ENCODE measurements around the gene FAM131B. TPM values are rescaled to one million over a fixed set of nuclear protein-coding genes. Genes with fewer than 3 reads are reported as not detected.

The FAM131B gene
- polyA plus RNA-seq, 1 donor (not counting 4 experiments of a cell fraction or from before 2014, with no cell fraction given): 0.21 TPM

- H3K27me3 ChIP-seq (ENCODE audit: control insufficient read depth, extremely low read depth, insufficient read depth, low read length): no peaks in the 10 kb centered on the region
- H3K79me2 ChIP-seq (ENCODE audit: control insufficient read depth, insufficient read depth, low read length): no peaks in the 10 kb centered on the region
- no peaks in the 10 kb centered on the region for H3K4me1 ChIP-seq (ENCODE audit: control insufficient read depth, extremely low read depth, insufficient read depth, low read length)
- no peaks in the 10 kb centered on the region for H3K9me3 ChIP-seq (ENCODE audit: control insufficient read depth, low read depth, low read length)
- H3K4me3 ChIP-seq (ENCODE audit: control insufficient read depth in 2 of 3, extremely low read depth in 1 of 3, insufficient read depth in 2 of 3, low read depth in 1 of 3, low read length in 3 of 3): no peak overlapping the region
- no peak overlapping the region for H2AFZ ChIP-seq (ENCODE audit: control insufficient read depth, low read length)
- no peak for DNase-seq (ENCODE audit: low read depth, low spot score)
- H3K27ac ChIP-seq (ENCODE audit: control insufficient read depth, insufficient read depth, low read length): no peak overlapping the region
- no peak overlapping the region for H3K4me2 ChIP-seq (ENCODE audit: control insufficient read depth, extremely low read depth, insufficient read depth, low read depth, low read length)
- H3K9ac ChIP-seq (ENCODE audit: control insufficient read depth, extremely low read depth, insufficient read depth, low read length): no peak overlapping the region
- TF ChIP-seq EZH2 (IDR thresholded peaks at IDR 0.05; ENCODE audit: low read length): no peak
- TF ChIP-seq, protein P1, sequence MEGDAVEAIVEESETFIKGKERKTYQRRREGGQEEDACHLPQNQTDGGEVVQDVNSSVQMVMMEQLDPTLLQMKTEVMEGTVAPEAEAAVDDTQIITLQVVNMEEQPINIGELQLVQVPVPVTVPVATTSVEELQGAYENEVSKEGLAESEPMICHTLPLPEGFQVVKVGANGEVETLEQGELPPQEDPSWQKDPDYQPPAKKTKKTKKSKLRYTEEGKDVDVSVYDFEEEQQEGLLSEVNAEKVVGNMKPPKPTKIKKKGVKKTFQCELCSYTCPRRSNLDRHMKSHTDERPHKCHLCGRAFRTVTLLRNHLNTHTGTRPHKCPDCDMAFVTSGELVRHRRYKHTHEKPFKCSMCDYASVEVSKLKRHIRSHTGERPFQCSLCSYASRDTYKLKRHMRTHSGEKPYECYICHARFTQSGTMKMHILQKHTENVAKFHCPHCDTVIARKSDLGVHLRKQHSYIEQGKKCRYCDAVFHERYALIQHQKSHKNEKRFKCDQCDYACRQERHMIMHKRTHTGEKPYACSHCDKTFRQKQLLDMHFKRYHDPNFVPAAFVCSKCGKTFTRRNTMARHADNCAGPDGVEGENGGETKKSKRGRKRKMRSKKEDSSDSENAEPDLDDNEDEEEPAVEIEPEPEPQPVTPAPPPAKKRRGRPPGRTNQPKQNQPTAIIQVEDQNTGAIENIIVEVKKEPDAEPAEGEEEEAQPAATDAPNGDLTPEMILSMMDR (optimal IDR thresholded peaks at IDR 0.05 in 1 of 3, IDR thresholded peaks at IDR 0.05 in 1 of 3, conservative IDR thresholded peaks at IDR 0.05 in 1 of 3; ENCODE audit: extremely low read depth in 1 of 3, insufficient read depth in 2 of 3, low read length in 3 of 3): no peak
- dilution Hi-C loops (cut with MboI; ENCODE audit: extremely low pct_ligation_motif_present, low sequenced_read_pairs): no loop called here
- H3K36me3 ChIP-seq (ENCODE audit: control insufficient read depth in 2 of 2, extremely low read depth in 1 of 2, insufficient read depth in 2 of 2, low read length in 2 of 2): peaks cover 22 to 28% of the 10 kb centered on the region in 2 experiments
- H3K9me1 ChIP-seq (ENCODE audit: control insufficient read depth, extremely low read depth, insufficient read depth, low read length): peaks cover 3% of the 10 kb centered on the region
- no peak for FAIRE-seq
- no peaks in the 10 kb centered on the region for H4K20me1 ChIP-seq (ENCODE audit: control insufficient read depth, extremely low read depth, insufficient read depth, low read length)
These were observed 35.4 kb upstream of the FAM131B start for GRCh38 chr7:143397710-143398530.

DNA sequence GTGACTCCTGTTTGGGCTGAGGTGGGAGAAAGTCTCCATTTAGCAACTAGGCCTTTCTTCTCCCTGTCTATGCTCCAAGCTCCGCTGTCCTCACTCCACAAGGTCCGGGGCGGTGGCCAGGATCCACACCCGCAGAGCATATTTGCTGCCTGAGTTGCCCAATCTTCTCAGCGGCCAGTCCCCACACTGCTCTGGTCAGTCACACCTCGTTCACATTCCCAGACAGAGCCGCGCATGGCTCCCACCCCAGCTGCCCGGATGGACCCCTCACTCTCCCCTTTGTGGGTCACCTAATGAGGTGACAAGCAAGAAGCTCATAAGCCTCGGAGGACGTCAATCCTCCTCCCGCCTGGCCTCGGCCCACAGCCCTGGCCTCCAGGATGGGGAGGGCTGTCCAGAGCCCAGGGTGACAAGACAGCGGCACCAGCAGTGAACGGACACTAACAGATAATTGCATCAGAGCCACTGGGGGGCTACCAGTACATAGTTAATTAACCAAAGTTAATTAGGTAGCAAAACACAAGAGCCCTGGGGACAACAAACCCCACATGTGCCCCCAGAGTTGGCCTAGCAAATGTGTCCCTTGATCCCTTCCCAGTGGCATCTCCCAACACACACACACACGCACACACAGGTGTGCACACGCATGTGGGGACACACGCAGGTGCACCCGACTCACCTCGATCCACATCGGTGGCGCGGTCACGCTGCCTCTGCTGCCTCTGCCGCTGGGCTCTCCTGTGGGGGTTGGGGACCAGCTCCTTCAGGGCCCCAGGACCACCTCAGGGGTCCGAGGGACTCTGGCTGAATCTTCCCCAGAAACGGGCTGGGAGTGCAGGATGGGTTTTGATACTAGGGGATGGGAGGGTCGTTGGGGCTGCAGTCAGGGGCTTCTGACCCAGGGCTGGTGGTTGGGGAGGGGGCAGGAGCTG, 34.4 kb upstream of the FAM131B start:
- no peaks in the 10 kb centered on the region for H3K4me1 ChIP-seq (ENCODE audit: control insufficient read depth, extremely low read depth, insufficient read depth, low read length)
- H3K4me2 ChIP-seq (ENCODE audit: control insufficient read depth, extremely low read depth, insufficient read depth, low read depth, low read length): no peak overlapping the region
- H3K4me3 ChIP-seq (ENCODE audit: control insufficient read depth in 2 of 3, extremely low read depth in 1 of 3, insufficient read depth in 2 of 3, low read depth in 1 of 3, low read length in 3 of 3): no peak overlapping the region
- H4K20me1 ChIP-seq (ENCODE audit: control insufficient read depth, extremely low read depth, insufficient read depth, low read length): peaks cover 2% of the 10 kb centered on the region
- FAIRE-seq (no peak), DNase-seq (ENCODE audit: low read depth, low spot score) (no peak)
- H3K9me3 ChIP-seq (ENCODE audit: control insufficient read depth, low read depth, low read length): no peaks in the 10 kb centered on the region
- H3K27me3 ChIP-seq (ENCODE audit: control insufficient read depth, extremely low read depth, insufficient read depth, low read length): no peaks in the 10 kb centered on the region
- peaks cover 25 to 30% of the 10 kb centered on the region in 2 experiments for H3K36me3 ChIP-seq (ENCODE audit: control insufficient read depth in 2 of 2, extremely low read depth in 1 of 2, insufficient read depth in 2 of 2, low read length in 2 of 2)
- H3K9me1 ChIP-seq (ENCODE audit: control insufficient read depth, extremely low read depth, insufficient read depth, low read length): peaks cover 3% of the 10 kb centered on the region
- no peak overlapping the region for H3K9ac ChIP-seq (ENCODE audit: control insufficient read depth, extremely low read depth, insufficient read depth, low read length)
- TF ChIP-seq, protein P1 (optimal IDR thresholded peaks at IDR 0.05 in 1 of 3, IDR thresholded peaks at IDR 0.05 in 1 of 3, conservative IDR thresholded peaks at IDR 0.05 in 1 of 3; ENCODE audit: extremely low read depth in 1 of 3, insufficient read depth in 2 of 3, low read length in 3 of 3): no peak
- TF ChIP-seq EZH2 (IDR thresholded peaks at IDR 0.05; ENCODE audit: low read length): no peak
- no peak overlapping the region for H3K27ac ChIP-seq (ENCODE audit: control insufficient read depth, insufficient read depth, low read length)
- no peak overlapping the region for H2AFZ ChIP-seq (ENCODE audit: control insufficient read depth, low read length)
- dilution Hi-C loops (cut with MboI; ENCODE audit: extremely low pct_ligation_motif_present, low sequenced_read_pairs): no loop called here
- no peaks in the 10 kb centered on the region for H3K79me2 ChIP-seq (ENCODE audit: control insufficient read depth, insufficient read depth, low read length)
